ENCODE measurements around the gene NAT14. TPM values are rescaled to one million over a fixed set of nuclear protein-coding genes. Genes with fewer than 3 reads are reported as not detected.
"Not testable (repeated sequence)": the region's sequence is repeated elsewhere in the genome, so short reads cannot be mapped to it uniquely, and the experiment has no call there.

Gene NAT14
- total and polyA plus RNA-seq, 2 of the 8 experiments (the other 6 are each of a cell fraction or from before 2014, with no cell fraction given), result 47.1 to 71.2 TPM

- H2AK5ac ChIP-seq (ENCODE audit: low read depth, low read length); H3K9me3 ChIP-seq (ENCODE audit: insufficient read depth in 2 of 2, low read depth in 1 of 2, low read length in 1 of 2); H3K23ac ChIP-seq (ENCODE audit: insufficient read length); H3K27ac ChIP-seq (ENCODE audit: low read depth, low read length); DNase-seq (ENCODE audit: low read depth in 1 of 2, low spot score in 2 of 2); H4K91ac ChIP-seq (replicated peaks; ENCODE audit: insufficient read length, low read length); H3K14ac ChIP-seq (ENCODE audit: insufficient read length); H3K4me1 ChIP-seq (replicated peaks in 1 of 4; ENCODE audit: control insufficient read depth in 3 of 4, insufficient read depth in 4 of 4, low read length in 3 of 4); H2BK5ac ChIP-seq (ENCODE audit: low read depth, low read length); H4K8ac ChIP-seq (ENCODE audit: extremely low read depth, insufficient read depth, low read length); H3K9ac ChIP-seq (replicated peaks in 1 of 4; ENCODE audit: extremely low read depth in 1 of 4, low read depth in 3 of 4, low read length in 3 of 4); H3K4ac ChIP-seq (replicated peaks; ENCODE audit: insufficient read length, low read depth, low read length); H3K23me2 ChIP-seq (ENCODE audit: low read depth, low read length); H4K5ac ChIP-seq (ENCODE audit: insufficient read length, low read depth, low read length); H3K4me3 ChIP-seq (ENCODE audit: extremely low read depth in 1 of 4, insufficient read depth in 2 of 4, low read depth in 3 of 4, low read length in 4 of 4); H2BK20ac ChIP-seq (ENCODE audit: low read length); FAIRE-seq; H3K36me3 ChIP-seq (ENCODE audit: control insufficient read depth in 2 of 4, insufficient read depth in 4 of 4, low read length in 3 of 4); H2AFZ ChIP-seq (ENCODE audit: low read length); H3K27me3 ChIP-seq (replicated peaks in 1 of 4; ENCODE audit: control insufficient read depth in 3 of 4, extremely low read depth in 1 of 4, insufficient read depth in 3 of 4, low read length in 3 of 4); H3K79me2 ChIP-seq (ENCODE audit: control insufficient read depth in 1 of 2, insufficient read depth in 2 of 2, low read length in 2 of 2); H3K18ac ChIP-seq (ENCODE audit: extremely low read depth, low read length); H3K56ac ChIP-seq (replicated peaks; ENCODE audit: insufficient read length, low read depth, low read length); H2BK120ac ChIP-seq (replicated peaks; ENCODE audit: low read depth, low read length); H4K20me1 ChIP-seq (replicated peaks in 1 of 2; ENCODE audit: control insufficient read depth in 1 of 2, insufficient read depth in 2 of 2, low read length in 2 of 2); H3K4me2 ChIP-seq (ENCODE audit: insufficient read depth in 1 of 2, low read depth in 2 of 2, low read length in 2 of 2); H3K79me1 ChIP-seq (ENCODE audit: low read depth, low read length); H2BK12ac ChIP-seq (ENCODE audit: low read depth, low read length): not testable (repeated sequence)
- POLR2A ChIA-PET (ENCODE audit: partially characterized antibody), result interaction anchor here (1.0 to 4.9 kb wide), 4 partner anchors 10 to 143 kb away, joined by 3 to 50 read pairs (median 7); partner anchors contain the start of genes NAT14, SSC5D, UBE2S and ZNF580
- 90% methylated on average over 10 of the region's 10 CpGs; no CpG with 5 or more reads in 1 of the 2 experiments for WGBS, 2 experiments (ENCODE audit: extremely low coverage in 1 of 2, insufficient coverage in 1 of 2, insufficient read length in 1 of 2, insufficient replicate concordance in 2 of 2, low coverage in 1 of 2, low lambda C conversion rate in 2 of 2, missing lambda C conversion rate in 1 of 2)
- H2BK15ac ChIP-seq (ENCODE audit: low read length), result peak overlapping the region; percentile 74; the same call in 1 of the 2 replicates
- CTCF ChIA-PET (ENCODE audit: partially characterized antibody), result interaction anchor here (1.2 to 1.4 kb wide), 3 partner anchors 11 to 28 kb away, joined by 3 to 4 read pairs (median 4); no protein-coding TSS in a partner anchor
Measured at GRCh38 chr19:55496820-55497219, 11.8 kb downstream of the NAT14 start.
